ENCODE results near the gene ERI3.

- TF ChIP-seq ZNF766 (CRISPR knock-in tag; IDR thresholded peaks at IDR 0.05; ENCODE audit: borderline replicate concordance): no peak
- no peak for TF ChIP-seq MAFF (IDR thresholded peaks at IDR 0.05; ENCODE audit: low read depth, low read length)
- TF ChIP-seq ZNF841 (CRISPR knock-in tag; IDR thresholded peaks at IDR 0.05; ENCODE audit: borderline replicate concordance): no peak
- no peak for TF ChIP-seq HMG20A (CRISPR knock-in tag; IDR thresholded peaks at IDR 0.05; ENCODE audit: borderline replicate concordance)
Measured at GRCh38 chr1:44289530-44289929, 65.5 kb downstream of the ERI3 start.
